Measurements from ENCODE around the gene SYCP2L. TPM values are rescaled to one million over a fixed set of nuclear protein-coding genes. Genes with fewer than 3 reads are reported as not detected.

The SYCP2L gene
- polyA plus RNA-seq, 1 of the 3 experiments (the other 2 are of a cell fraction): 0.82 TPM

GRCh38 chr6:10891960-10892359 is 5.1 kb downstream of the SYCP2L start:
- H3K9me3 ChIP-seq: no peaks in the 10 kb centered on the region
- peaks cover 5% of the 10 kb centered on the region for H3F3A ChIP-seq (replicated peaks; ENCODE audit: insufficient read depth)
- ChIA-PET CTCF (interaction anchor here (0.9 kb wide), 2 partner anchors 56 to 201 kb away, joined by 3 read pairs; partner anchors contain the start of gene SMIM13), POLR2A (no interaction called here)
- H3K79me2 ChIP-seq (ENCODE audit: insufficient read depth): no peaks in the 10 kb centered on the region
- no peaks in the 10 kb centered on the region for H3K9me2 ChIP-seq
- no peaks in the 10 kb centered on the region for H3K27me3 ChIP-seq (ENCODE audit: insufficient read depth)
- no peak overlapping the region for H3K4me2 ChIP-seq
- DNase-seq: no peak
- H3K9ac ChIP-seq: no peak overlapping the region
- H2AFZ ChIP-seq (ENCODE audit: low read depth): no peak overlapping the region
- TF ChIP-seq PBX3 (IDR thresholded peaks at IDR 0.05): no peak
- WGBS (ENCODE audit: low lambda C conversion rate): 61% methylated on average over 5 of the region's 5 CpGs
- no peak overlapping the region for H3K27ac ChIP-seq (ENCODE audit: low read depth in 2 of 2, low read length in 1 of 2)
- no peaks in the 10 kb centered on the region for H3K36me3 ChIP-seq (replicated peaks in 1 of 2; ENCODE audit: control insufficient read depth in 1 of 2, insufficient read depth in 2 of 2, low read length in 1 of 2)
- no peaks in the 10 kb centered on the region for H4K20me1 ChIP-seq (ENCODE audit: insufficient read depth)
- H3K4me3 ChIP-seq (ENCODE audit: low read depth in 2 of 2, low read length in 1 of 2): no peak overlapping the region
- no peaks in the 10 kb centered on the region for H3K4me1 ChIP-seq (ENCODE audit: control insufficient read depth in 1 of 2, insufficient read depth in 2 of 2, low read depth in 1 of 2, low read length in 1 of 2)

GRCh38 chr6:10894958-10895357 is 8.1 kb downstream of the SYCP2L start:
- H3K4me2 ChIP-seq: no peak overlapping the region
- no peak overlapping the region for H3K4me3 ChIP-seq (ENCODE audit: low read depth in 2 of 2, low read length in 1 of 2)
- H3K27me3 ChIP-seq (ENCODE audit: insufficient read depth): no peaks in the 10 kb centered on the region
- H3K27ac ChIP-seq (ENCODE audit: low read depth in 2 of 2, low read length in 1 of 2): no peak overlapping the region
- CTCF ChIA-PET: no interaction called here
- no peaks in the 10 kb centered on the region for H3K79me2 ChIP-seq (ENCODE audit: insufficient read depth)
- POLR2A ChIA-PET: no interaction called here
- H3K4me1 ChIP-seq (ENCODE audit: control insufficient read depth in 1 of 2, insufficient read depth in 2 of 2, low read depth in 1 of 2, low read length in 1 of 2): no peaks in the 10 kb centered on the region
- no peaks in the 10 kb centered on the region for H3K9me3 ChIP-seq
- TF ChIP-seq, protein P1, sequence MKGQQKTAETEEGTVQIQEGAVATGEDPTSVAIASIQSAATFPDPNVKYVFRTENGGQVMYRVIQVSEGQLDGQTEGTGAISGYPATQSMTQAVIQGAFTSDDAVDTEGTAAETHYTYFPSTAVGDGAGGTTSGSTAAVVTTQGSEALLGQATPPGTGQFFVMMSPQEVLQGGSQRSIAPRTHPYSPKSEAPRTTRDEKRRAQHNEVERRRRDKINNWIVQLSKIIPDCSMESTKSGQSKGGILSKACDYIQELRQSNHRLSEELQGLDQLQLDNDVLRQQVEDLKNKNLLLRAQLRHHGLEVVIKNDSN (IDR thresholded peaks at IDR 0.05; ENCODE audit: borderline replicate concordance, low read depth): no peak
- no peak for TF ChIP-seq MEF2A (IDR thresholded peaks at IDR 0.05; ENCODE audit: borderline replicate concordance, low read depth)
- TF ChIP-seq SIN3A (IDR thresholded peaks at IDR 0.05; ENCODE audit: borderline replicate concordance, low read depth, low read length): no peak
- TF ChIP-seq GATA2 (CRISPR knock-in tag; IDR thresholded peaks at IDR 0.05): no peak
- TF ChIP-seq, protein P2, sequence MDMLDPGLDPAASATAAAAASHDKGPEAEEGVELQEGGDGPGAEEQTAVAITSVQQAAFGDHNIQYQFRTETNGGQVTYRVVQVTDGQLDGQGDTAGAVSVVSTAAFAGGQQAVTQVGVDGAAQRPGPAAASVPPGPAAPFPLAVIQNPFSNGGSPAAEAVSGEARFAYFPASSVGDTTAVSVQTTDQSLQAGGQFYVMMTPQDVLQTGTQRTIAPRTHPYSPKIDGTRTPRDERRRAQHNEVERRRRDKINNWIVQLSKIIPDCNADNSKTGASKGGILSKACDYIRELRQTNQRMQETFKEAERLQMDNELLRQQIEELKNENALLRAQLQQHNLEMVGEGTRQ (IDR thresholded peaks at IDR 0.05; ENCODE audit: borderline replicate concordance, low read depth, low read length): no peak
- TF ChIP-seq, protein P3, sequence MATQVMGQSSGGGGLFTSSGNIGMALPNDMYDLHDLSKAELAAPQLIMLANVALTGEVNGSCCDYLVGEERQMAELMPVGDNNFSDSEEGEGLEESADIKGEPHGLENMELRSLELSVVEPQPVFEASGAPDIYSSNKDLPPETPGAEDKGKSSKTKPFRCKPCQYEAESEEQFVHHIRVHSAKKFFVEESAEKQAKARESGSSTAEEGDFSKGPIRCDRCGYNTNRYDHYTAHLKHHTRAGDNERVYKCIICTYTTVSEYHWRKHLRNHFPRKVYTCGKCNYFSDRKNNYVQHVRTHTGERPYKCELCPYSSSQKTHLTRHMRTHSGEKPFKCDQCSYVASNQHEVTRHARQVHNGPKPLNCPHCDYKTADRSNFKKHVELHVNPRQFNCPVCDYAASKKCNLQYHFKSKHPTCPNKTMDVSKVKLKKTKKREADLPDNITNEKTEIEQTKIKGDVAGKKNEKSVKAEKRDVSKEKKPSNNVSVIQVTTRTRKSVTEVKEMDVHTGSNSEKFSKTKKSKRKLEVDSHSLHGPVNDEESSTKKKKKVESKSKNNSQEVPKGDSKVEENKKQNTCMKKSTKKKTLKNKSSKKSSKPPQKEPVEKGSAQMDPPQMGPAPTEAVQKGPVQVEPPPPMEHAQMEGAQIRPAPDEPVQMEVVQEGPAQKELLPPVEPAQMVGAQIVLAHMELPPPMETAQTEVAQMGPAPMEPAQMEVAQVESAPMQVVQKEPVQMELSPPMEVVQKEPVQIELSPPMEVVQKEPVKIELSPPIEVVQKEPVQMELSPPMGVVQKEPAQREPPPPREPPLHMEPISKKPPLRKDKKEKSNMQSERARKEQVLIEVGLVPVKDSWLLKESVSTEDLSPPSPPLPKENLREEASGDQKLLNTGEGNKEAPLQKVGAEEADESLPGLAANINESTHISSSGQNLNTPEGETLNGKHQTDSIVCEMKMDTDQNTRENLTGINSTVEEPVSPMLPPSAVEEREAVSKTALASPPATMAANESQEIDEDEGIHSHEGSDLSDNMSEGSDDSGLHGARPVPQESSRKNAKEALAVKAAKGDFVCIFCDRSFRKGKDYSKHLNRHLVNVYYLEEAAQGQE (IDR thresholded peaks at IDR 0.05; ENCODE audit: low read depth, low read length): no peak
- H3K36me3 ChIP-seq (replicated peaks in 1 of 2; ENCODE audit: control insufficient read depth in 1 of 2, insufficient read depth in 2 of 2, low read length in 1 of 2): no peaks in the 10 kb centered on the region
- no peak overlapping the region for H2AFZ ChIP-seq (ENCODE audit: low read depth)
- H3K9me2 ChIP-seq: no peaks in the 10 kb centered on the region
- no peaks in the 10 kb centered on the region for H3F3A ChIP-seq (replicated peaks; ENCODE audit: insufficient read depth)
- H3K9ac ChIP-seq: no peak overlapping the region
- WGBS (ENCODE audit: low lambda C conversion rate): 65% methylated on average over 6 of the region's 6 CpGs
- no peak for DNase-seq
- H4K20me1 ChIP-seq (ENCODE audit: insufficient read depth): no peaks in the 10 kb centered on the region

Measured in SK-N-SH (cell line).